ENCODE results near the gene RPL32.

RPL32 gene

DNA sequence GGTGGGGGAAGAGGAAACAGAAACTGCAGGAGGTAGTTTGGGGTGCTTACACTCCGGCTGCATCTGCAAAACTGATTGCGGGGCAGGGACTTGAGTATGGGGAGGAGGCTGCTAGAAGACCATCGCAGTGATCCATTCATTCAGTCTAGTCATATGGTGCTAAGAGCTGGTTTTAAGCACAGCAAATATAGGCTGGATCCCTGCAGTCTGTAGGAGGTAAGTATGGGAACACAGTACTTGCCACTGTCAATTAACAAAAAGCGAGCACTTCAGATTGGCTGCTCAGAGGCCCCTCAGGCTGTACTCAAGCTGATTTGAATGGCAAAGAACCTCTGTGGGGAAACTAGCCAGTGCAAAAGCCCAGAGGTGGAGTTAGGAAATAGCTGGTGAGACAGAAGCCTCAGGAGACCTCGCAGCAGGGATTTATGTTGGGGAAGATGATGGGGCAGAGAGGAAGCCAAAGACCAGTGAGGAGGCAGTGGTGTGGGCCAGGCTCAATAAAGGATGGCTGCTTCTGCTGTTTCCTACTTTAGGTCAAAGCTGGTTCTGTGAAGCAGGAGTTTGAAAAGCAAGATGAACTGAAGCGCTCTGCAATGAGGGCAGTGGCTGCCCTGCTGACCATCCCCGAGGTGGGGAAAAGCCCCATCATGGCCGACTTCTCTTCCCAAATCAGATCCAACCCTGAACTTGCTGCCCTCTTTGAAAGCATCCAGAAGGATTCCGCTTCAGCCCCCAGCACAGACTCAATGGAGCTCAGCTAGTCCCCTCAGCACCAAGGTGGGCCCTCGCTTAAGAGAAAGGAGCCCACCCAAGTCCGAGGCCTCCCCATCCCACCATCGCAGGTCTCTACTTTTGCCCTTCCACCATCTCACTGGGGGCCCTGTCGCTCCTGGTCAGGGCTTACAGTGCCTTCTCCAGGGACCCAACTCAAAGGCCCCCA is 7.9 kb downstream of the RPL32 start:
- no peak for DNase-seq

DNA sequence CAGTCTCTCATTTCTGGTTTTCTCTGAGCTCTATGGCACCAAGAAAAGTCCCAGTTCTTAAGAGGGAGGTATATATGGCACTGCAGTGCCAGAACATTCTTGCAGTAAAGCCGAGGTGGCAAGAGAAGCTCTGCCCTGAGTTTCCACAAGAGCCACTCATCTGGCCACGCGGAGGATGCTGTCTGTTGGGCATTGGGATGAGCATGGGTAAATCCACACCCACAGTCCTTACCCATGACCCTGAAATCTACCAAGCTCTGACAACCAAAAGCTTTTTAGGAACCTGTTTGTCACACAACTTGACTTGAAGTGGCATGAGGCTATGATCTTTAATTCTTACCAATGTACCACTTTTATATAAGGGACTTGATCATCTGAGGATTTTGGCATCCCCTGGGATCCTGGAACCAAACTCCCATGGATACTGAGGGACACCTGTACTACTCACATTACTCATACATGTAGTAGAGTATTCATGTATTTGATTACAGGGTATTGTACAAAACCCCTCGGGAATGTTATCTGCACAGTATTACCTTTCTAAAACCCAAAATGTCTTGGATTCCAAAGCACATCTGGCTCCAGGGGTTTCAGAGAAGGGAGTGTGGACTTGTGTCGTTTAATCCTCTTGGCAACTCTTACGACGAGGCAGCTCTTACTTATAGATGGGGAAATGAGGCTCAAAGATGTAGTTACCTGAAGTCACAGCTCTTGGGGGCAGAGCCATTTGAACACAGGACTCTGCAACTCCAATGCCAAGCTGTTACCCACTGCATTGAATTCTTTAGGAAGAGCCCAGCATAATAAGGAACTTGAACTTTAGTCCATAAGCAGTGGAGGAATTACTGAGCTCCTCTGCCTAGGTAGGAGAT is 8.8 kb downstream of the RPL32 start:
- no peak for DNase-seq

DNA sequence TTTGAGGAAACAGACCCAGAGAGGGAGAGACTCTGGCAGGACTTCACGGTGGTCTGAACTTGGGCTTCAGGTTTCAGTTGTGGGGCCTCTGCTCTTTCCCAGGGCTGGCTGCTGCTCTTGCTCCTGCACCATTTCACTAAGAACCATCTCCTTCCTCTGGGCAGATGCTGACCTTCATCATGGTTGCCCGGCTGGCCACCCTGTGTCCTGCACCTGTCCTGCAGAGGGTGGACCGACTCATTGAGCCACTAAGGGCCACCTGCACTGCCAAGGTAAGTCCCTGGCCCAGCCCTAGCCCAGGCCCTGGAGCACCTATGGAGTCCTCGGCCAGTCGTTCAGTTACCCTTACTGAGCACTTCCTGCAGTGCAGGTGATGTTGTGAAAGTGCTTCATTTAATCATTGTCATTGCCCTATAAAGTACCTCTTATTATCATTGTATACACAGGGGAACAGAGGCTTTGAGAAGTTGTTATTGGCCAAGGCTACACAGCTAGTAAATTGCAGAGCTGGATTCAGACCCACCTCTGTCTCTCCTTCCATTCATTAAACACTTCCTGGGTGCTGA is 10.0 kb downstream of the RPL32 start:
- DNase-seq: no peak

DNA sequence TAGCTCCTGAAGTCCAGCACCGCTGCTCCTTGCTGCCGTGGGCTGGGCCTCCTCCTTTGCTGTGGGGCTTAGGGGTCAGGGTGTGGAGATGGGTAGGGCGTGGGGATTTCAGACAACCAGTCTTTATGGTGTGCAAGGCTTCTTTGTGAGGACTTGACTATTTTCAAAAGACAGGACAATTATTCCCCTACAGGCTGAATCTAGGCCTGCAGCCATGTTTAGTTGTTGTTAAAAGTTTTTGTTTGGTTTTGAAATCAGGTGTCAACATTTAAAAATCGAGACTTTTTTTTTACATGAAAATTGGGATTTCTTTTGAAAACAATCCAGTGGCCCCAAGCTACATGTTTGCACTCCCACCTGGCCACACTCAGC is 10.6 kb downstream of the RPL32 start:
- no peak for DNase-seq

DNA sequence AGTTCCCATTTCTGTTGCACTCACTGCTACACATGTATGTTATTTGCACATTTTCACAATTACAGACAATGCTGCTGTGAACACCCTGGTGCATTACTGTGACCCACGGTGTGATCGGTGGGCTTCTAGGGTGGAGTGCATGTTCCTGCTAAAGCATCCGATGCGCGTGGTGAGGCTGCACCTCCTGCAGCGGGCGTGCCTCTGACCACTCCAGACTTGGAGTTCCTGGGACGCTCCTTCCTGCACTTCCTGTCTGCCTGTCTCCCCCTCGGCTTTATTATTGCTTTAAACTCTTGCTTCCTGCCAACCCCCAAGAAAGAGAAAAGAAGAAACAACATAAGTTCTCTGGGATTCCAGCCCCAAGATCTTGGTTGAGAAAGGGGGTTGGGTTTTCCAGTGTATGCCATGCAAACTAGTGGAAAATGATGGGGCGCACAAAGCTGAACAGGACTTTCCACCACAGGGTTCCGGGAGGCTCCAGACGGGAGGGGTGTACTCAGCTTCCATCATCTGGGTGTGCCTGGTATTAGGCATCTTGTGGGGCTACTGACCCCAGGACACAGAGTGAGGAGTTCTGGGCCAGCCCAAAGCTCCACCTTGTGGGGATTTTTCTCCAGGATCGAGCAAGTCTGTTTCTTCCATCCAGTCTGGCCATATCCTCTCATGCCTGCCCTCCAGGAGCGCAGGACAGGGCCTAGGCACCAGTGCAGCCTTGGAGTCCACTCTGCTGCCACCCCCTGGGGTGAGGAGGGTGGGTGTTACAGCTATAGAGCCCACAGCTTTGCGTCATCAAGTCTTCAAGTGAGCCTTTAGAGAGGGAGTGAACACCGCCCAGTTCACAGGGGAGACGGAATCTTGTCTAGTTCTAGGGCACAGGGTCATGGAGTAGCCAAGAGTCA is 11.2 kb downstream of the RPL32 start:
- no peak for DNase-seq

DNA sequence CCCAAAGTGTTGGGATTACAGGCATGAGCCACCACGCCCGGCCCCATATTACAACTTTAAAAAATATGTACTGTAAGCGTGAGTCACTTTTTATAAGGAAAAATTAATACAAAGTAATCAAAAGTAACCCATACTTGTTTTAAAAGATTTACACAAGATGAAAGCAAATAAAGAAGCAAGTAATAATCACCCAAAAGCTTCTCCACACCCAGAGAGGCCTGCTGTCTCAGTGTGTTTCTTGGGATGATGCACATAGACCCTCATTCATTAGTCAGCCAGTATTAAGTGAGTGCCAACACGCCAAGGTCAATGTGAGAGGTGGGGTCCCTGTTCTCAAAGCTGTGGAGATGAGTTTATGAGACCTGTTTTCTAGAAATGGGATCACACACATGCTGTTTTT is 12.0 kb downstream of the RPL32 start:
- no peak for DNase-seq

DNA sequence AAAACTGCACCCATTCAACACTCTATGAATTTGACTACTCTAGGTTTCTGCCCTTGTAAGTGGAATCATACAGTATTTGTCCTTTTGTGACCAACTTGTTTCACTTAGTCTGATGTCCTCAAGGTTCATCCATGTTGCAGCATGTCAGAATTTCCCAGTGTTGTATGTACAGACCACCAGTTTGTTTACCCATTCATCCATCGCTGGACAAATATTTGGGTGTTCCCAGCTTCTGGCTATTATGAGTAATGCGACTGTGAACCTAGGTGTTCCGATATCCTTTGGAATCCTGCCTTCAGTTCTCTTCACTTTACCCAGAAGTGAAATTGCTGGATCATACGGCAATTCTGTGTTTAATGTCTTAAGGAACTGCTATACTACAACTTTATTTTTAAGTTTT is 12.6 kb downstream of the RPL32 start:
- DNase-seq: no peak

DNA sequence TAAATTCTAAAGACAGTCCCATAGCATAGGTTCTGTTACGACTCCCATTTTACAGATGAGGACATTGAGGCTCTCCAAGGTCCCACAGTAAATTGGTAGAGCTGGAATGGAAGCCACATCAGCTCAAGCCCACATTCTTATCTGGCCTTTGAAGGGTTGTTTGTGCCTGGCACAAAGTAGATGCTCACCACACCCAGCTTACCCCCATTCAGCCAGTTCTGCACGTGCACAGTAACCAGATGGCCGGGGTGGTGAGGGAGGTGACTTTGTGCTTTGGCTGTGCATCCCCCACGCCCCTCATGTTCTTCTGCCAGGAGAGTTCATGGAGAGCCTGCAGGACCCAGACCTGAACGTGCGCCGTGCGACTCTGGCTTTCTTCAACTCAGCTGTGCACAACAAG is 16.2 kb downstream of the RPL32 start:
- DNase-seq: no peak

DNA sequence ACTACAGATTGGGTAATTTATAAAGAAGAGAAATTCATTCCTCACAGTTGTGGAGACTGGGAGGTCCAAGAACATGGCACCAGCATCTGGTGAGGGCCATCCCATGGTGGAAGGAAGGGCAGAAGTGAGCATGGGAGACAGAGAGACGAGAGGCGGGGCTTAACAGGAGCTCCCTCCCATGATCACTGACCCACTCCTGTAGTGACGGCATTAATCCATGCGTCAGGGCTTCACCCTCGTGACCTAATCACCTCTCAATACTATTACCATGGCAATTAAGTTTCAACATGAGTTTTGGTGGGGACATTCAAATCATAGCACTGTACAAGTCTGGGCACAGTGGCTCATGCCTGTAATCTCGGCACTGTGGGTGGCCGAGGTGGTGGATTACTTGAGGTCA is 17.1 kb downstream of the RPL32 start:
- DNase-seq: no peak

DNA sequence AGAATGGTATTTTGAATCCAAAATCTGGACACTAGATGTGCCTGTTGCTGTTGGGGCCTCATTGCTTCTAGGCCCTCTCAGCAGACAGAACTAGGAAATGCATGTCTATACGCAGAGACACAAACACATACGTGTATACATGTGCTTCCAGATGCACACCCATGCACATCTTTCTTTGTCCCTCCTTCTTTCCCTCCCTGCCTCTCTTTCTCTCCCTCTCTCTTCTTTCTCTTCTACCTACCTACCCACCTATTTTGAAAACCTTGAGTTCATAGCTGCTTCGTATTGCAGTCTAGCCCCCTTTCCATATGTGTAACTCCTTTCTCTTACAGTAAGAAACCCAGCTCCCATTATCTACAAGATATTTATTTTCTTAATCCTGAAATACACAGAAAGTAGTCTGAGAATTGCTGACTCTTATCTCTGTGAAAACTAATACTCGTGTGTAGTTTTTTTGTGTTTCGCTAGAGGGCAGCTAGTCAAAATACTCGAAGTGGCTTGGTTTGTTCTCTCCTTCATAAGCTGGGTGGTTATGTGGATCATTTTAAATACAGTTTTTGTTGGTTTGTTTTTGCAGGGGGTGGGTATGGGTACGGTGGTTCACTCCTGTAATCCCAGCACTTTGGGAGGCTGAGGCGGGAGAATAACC is 18.5 kb downstream of the RPL32 start:
- no peak for DNase-seq

DNA sequence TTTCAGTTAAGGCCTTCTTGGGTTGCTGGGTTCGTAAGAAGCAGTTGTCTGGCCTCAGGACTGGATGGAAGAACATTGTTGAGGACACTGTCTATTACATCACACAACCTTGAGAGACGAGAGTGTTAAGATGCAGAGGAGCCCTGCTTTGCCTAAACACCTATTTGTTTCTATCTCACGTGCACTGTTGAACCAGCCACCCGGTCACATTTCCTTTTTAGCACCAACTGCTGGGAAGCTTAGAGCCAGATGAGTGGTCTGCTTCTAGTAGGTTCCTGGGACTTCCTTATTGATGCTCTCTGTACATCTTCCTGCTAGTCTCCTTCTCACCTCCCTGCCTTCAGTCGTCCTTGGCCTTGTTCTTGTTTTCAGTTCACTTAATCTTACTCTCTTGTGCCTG is 22.6 kb downstream of the RPL32 start:
- DNase-seq: no peak

DNA sequence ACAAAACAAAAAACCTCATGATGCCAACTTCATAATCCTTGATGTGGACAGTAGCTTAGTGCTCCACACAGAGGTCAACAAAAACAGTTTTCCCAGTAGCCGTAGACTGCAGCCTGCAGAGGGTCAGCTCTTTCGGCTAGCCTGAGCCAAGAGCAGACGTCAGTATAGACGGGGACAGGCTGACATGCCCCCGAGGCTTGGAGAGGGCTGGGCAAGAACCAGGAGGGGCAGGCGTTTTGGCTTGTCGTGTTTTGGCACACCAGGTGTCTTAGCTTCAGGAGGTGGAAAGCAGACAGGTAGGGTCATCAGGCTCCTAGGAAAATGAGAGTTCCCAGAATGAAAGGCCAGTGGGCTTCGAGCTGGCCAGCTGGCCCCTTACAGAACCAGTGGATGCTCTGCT is 23.1 kb downstream of the RPL32 start:
- no peak for DNase-seq

DNA sequence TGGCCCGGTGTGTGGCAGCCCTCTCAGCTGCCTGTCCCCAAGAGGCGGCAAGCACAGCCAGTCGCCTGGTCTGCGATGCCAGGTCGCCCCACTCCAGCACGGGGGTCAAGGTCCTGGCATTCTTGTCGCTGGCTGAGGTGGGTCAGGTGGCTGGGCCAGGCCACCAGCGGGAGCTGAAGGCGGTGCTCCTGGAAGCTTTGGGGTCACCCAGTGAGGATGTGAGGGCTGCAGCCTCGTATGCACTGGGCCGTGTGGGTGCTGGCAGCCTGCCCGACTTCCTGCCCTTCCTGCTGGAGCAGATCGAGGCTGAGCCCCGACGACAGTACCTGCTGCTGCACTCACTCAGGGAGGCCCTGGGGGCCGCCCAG is 24.0 kb downstream of the RPL32 start:
- DNase-seq: no peak

DNA sequence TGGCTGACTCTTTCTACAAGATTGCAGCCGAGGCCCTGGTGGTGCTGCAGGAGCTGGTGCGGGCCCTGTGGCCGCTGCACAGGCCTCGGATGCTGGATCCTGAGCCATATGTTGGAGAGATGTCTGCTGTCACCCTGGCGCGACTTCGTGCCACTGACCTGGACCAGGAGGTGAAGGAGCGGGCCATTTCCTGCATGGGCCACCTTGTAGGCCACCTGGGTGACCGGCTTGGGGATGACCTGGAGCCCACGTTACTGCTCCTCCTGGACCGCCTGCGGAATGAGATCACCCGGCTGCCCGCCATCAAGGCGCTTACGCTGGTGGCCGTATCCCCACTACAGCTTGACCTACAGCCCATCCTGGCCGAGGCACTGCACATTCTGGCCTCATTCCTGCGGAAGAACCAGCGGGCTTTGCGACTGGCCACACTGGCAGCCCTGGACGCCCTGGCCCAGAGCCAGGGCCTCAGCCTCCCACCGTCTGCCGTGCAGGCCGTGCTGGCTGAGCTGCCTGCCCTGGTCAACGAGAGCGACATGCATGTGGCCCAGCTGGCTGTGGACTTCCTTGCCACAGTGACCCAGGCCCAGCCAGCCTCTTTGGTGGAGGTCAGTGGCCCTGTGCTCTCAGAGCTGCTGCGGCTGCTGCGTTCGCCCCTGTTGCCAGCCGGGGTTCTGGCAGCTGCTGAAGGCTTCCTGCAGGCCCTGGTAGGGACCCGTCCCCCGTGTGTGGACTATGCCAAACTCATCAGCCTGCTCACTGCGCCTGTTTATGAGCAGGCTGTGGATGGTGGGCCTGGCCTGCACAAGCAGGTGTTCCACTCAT is 24.6 kb downstream of the RPL32 start:
- no peak for DNase-seq

DNA sequence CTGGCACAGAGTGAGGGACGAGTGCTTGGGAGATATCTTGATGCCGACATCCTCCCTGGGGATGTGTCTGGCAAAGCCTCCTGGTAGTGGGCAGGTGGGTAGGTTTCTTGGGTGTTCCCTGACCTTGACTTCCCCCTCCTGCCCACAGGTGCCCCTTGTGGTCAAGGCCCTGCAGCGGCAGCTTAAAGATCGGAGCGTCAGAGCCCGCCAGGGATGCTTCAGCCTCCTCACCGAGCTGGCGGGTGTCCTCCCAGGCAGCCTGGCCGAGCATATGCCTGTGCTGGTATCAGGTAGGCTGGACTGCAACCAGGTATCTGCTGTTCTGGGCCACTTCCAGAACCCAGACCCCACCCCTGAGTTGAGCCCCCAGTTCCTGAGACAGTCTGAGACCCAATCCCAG is 25.6 kb downstream of the RPL32 start:
- no peak for DNase-seq

DNA sequence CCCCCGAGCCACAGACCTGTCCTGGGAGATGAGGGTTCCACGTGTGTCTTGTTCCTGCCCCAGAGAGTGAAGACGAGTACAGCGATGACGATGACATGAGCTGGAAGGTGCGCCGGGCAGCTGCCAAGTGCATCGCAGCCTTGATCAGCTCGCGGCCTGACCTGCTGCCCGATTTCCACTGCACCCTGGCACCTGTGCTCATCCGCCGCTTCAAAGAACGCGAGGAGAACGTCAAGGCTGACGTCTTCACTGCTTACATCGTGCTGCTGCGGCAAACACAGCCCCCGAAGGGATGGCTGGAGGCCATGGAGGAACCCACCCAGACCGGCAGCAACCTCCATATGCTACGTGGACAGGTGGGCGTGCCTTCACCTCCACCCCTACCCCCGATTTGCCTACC is 26.3 kb downstream of the RPL32 start:
- DNase-seq: no peak

DNA sequence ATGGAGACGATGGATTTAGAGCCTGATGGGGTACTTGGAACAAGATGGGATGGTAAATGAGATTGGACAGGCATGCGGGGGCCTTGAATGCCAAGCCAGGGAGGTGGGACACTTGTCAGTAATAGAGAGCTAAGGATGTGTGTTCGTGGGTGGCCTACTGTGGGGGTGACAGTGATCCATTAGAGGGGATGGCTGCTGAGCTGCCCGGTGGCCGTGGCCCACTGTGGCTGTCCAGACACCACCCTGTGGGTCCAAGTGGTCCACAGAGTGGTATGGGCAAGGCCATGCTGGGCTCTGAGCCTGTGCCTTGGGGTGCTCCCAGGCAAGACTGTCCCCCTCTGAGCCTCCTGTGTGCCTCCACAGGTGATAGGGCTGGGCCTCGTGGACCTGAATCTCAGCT is 27.4 kb downstream of the RPL32 start:
- DNase-seq: no peak

DNA sequence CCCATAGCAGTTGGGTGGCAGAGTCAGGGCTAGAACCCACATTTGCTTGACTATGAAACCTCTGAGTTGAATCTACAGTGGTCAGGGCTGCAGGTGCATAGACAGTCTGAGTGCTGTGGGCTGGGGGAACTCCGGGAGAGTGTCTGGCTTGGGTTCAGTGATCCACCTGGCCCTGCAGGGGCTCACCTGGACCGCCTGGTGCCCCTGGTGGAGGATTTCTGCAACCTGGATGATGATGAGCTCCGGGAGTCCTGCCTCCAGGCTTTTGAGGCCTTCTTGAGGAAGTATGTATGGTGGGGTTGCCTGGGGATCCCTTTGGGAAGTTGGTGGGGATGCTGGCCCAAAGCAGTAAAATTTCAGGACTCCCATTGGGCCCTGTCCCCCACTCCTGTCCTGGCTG is 28.6 kb downstream of the RPL32 start:
- DNase-seq: no peak

DNA sequence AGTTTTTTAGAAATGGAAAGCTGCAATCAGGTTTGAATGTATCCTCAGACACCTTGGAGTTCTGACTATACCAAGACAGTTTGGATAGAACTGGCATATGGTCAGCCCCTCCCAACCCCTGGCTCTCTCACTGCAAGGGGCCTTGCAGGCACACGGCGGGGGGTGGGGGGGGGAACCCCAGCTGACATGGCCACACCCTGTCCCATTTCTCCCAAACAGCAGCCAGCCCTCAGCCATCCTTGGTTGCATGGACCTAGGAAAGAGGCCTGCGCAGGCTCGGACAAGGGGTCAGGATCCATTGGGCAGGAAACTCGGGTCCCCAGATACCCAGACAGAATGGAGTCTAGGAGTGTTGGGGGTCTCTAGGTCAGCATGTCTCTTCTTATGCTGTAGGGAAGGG is 30.4 kb downstream of the RPL32 start:
- no peak for DNase-seq
